Measurements from ENCODE around the gene CDKAL1.
"Not testable (repeated sequence)": the region's sequence is repeated elsewhere in the genome, so short reads cannot be mapped to it uniquely, and the experiment has no call there.

CDKAL1 gene

DNA sequence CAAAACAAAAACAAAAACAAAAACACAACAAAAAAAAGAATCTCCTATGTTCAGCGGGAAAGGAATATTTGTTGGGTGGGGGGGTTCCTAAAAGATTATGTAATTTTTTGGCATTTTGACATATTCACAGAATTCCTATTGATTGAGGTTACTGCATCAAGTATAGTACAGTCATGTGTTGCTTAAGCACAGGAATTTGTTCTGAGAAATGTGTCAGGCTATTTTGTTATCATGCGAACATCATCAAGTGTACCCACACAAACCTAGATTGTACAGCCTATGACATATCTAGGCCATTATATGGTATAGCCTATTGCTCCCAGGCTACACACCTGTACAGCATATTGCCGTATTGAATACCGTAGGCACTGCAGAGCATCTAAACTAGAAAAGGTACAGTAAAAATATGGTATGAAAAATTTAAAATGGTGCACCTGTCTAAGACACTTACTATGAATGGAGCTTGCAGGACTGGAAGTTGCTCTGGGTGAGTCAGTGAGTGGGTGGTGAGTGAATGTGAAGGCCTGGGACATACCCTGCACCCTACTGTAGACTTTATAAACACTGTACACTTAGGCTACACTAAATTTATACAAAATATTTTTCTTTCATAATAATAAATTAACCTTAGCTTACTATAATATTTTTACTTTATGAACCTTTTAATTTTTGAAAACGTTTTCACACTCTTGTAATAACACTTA is 110.6 kb downstream of the CDKAL1 start:
- no peak for DNase-seq

GRCh38 chr6:20645572-20645971 is 111.3 kb downstream of the CDKAL1 start:
- DNase-seq, result not testable (repeated sequence)

DNA sequence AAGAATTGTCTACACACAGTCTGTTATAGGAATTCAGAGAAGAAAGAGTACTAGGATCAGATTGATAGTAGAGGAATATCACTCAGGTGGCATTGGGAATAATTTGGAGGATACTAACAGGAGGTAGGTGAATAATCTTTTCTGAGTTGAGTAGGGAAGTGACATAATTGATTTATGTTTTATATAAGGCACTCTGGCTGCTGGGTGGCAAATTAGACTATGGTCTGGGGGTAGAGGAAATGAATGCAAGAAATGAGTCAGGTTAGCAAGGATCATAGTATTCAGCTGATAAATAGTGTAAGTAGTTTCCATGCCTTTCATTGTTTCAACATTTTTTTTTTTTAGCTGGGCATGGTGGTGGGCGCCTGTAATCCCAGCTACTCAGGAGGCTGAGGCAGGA is 113.3 kb downstream of the CDKAL1 start:
- no peak for DNase-seq

- not testable (repeated sequence) for DNase-seq
These were observed 115.6 kb downstream of the CDKAL1 start for GRCh38 chr6:20649696-20650470.

DNA sequence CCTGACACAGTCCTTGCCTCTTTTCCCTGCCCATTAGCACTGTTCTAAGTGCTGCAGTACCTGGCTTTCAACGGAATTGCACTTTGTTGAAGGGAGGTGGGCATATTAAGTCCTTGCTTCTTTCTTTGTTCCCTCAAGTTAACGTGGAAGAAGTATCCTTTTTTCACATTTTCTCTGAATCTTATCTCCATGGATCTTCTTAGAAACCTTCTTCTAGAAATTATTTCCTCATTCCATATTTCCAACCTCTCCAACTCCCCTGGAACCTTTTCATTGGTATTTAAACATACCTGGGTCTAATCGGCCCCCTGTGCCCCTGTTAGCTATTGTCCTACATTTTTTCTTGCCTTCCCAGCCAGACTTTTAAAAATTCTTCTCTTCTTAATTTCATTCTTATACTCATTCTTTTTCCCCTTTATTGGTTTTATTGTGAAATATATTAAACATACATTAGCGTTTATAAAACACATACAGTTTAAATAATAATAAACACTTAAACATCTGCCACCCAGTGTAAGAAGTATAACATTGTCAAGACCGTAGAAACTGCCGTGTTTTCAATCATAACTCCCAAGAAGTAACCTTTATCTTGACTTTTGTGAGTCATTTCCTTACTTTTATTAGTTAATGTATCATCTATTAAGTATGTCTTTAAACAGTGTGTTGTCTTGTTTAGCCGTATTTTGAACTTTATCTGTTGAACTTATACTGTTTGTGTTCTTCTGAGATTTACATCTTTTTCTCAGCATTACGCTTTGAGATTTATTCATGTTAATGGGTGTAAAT is 118.2 kb downstream of the CDKAL1 start:
- no peak for DNase-seq

DNA sequence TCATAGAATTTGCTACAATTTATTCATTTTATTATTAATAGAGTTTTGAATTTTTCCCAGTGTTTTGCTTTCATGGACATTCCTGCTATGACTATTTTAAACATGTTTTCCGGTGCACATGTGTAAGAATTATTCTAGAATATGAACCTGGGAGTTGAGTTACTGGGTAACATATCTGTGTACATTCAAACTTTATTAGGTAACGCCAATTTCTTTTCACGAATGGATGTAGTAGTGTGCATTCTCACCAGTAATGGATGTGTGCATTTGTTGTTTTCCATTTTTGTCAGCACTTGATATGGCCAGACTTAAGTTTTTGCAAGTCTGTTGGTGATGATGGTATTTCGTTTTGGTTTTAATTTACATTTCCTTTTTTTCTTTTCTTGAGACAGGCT is 118.8 kb downstream of the CDKAL1 start:
- DNase-seq, result no peak

DNA sequence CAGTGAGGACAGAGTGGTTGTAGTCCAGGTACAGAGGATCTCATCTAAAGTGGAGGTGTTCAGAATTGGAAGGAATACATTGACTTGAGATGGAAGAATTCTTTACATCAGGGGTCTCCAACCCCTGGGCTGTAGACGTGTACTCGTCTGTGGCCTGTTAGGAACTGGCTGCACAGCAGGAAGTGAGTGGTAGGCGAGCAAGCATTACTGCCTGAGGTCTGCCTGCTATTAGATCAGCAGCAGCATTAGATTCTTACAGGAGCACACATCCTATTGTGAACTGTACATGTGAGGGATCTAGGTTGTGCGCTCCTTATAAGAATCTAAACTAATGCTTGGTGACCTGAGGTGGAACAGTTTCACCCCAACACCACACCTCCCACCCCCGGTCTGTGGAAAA is 121.1 kb downstream of the CDKAL1 start:
- no peak for DNase-seq

GRCh38 chr6:20657274-20657800 is 123.1 kb downstream of the CDKAL1 start:
- DNase-seq, result no peak

GRCh38 chr6:20658053-20658452 is 123.8 kb downstream of the CDKAL1 start:
- DNase-seq, result no peak

GRCh38 chr6:20658516-20658915 is 124.3 kb downstream of the CDKAL1 start:
- DNase-seq, result no peak

DNA sequence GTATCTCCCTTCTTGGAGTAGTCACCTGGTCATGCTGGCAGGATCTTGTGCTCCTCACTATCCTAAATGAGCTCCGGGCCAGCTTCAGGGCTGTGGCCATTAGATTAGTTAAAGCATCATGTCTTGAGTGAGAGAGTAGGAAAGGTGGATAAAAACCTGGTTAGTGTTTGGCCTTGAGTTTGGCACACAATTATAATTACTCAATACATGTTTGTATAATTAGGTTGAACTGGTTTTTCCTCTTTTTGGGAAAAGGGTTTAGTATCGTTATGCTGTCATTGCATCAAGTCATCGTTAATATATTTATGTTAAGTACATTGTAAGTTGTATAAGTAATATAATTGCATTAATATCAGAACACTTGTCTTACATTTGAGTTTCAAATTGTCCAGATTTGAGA is 126.3 kb downstream of the CDKAL1 start:
- DNase-seq, result no peak

GRCh38 chr6:20661721-20662120 is 127.5 kb downstream of the CDKAL1 start:
- DNase-seq, result no peak

- no peak for DNase-seq
These were observed 130.0 kb downstream of the CDKAL1 start for GRCh38 chr6:20664250-20664649.

- no peak for DNase-seq
These were observed 131.0 kb downstream of the CDKAL1 start for GRCh38 chr6:20665290-20665689.

DNA sequence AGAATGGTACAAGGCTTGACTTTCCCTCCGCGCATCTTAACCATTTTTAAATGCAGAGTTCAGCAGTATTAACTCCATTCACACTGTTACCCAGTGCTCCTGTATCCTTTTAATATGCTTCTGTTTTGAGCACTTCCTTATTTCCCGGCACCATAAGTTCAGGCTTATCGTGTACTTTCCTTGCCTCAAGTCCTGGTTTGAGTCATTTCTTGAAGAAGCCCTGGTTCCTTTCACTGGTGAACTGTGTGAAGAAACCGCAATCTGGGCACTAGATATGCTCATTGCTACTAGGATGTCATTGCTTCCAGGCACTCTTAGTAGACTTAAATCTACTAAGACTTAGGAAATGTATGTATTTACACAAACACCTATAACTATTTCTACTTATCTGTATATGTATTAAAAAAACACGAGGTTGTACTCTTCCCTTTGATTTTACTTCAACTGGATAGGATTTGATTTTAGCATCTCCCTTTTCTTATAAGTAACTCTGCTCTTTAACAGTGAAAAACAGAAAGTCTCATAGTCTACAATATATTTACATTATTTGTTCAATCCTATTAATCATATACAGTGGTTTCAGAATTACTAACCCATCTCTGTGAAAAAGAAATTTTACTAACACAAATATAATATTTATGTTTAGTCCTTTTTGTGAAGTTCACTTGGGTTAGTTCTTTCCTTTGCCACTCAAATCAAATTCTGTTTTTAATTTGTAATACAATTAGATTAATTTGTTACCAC is 135.5 kb downstream of the CDKAL1 start:
- DNase-seq, result no peak

DNA sequence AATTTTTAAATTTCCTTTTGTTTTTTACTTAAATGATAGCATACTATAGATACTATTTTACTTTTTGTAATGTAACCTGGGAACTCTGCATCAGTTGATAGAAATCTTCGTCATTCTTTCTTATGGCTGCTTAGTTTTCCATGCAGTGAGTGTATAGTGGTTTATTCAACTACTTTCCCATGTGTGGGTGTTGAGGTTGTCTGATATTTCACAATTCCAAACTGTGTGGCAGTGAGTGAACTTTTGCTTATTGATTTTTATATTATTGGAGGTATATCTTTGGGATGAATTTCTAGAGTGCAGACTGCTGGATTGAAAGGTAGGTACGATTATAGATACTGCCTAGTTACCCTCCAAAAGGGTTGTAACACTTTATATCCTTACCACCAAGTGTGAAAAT is 136.5 kb downstream of the CDKAL1 start:
- no peak for DNase-seq

DNA sequence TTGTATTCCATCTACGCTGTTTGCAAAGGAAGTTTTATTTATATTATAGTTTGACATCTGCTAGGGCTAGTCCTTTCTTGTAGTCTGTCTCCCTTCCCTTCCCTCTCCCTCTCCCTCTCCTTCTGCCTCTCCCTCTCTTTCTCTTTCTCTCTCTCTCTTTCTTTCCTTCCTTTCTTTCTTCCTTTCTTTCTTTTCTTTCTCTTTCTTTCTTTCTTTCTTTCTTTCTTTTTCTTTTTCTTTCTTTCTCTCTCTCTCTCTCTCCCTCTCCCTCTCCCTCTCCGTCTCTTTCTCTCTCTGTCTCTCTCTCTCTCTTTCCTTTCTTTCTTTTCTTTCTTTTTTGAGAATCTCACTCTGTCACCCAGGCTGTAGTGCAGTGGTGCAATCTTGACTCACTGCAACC is 137.8 kb downstream of the CDKAL1 start:
- no peak for DNase-seq

DNA sequence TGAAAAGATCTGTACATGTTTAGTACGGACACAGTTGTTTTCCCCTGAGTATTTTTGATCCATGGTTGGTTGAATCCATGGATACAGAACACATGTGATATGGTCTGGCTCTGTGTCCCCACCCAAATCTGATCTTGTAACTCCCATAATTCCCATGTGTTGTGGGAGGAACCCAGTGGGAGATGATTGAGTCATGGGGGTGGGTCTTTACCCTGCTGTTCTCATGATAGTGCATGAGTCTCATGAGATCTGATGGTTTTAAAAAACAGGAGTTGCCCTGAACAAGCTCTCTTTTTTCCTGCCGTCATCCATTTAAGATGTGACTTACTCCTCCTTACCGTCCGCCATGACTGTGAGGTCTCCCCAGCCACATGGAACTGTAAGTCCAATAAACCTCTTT is 139.2 kb downstream of the CDKAL1 start:
- DNase-seq, result no peak

- no peak for DNase-seq
These were observed 140.4 kb downstream of the CDKAL1 start for GRCh38 chr6:20674664-20675063.

GRCh38 chr6:20678831-20679352 is 144.6 kb downstream of the CDKAL1 start:
- no peak for DNase-seq

DNA sequence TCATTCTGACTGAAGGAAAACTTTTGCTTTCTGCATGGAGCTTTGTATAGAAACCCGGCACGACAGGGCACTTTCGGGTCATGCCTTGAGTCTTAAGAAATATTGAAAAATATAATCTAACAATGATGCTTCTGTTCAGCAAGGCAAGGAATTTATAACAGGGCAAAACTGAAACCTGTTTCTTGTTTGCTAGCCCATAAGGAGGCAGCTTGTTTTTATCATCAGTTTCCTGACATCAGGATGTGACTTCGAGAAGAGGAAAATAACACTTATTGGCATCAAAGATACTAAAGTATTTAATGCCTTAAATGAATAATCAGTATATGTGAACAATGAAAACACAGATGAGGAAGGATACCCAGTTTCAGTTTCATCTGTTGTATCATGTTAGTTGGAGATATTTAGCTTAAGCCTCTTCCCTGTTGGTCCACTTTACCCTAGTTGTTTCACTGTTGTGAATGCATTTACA is 146.5 kb downstream of the CDKAL1 start:
- DNase-seq, result no peak

GRCh38 chr6:20681243-20681684 is 147.0 kb downstream of the CDKAL1 start:
- no peak for DNase-seq
